Stimulated activated CD4-positive, alpha-beta T cell treated with anti-CD3 and anti-CD28 coated beads, Interleukin-1b, Interleukin-23, amount 100 ng/mL, for 24 hours (primary cell): Measurements from ENCODE around the gene PNMA1.
A peak's percentile ranks its signal among the peaks of the same experiment; 100 is the strongest.
"Not testable (repeated sequence)": the region's sequence is repeated elsewhere in the genome, so short reads cannot be mapped to it uniquely, and the experiment has no call there.

Source experiments
- DNase-seq, 4 experiments: peaks; one replicate each; pipeline ENCODE4 v3.0.0-alpha.2; 2020; ENCODE audit warnings: low read depth in 4 of 4, low spot score in 1 of 4

The PNMA1 gene

DNA sequence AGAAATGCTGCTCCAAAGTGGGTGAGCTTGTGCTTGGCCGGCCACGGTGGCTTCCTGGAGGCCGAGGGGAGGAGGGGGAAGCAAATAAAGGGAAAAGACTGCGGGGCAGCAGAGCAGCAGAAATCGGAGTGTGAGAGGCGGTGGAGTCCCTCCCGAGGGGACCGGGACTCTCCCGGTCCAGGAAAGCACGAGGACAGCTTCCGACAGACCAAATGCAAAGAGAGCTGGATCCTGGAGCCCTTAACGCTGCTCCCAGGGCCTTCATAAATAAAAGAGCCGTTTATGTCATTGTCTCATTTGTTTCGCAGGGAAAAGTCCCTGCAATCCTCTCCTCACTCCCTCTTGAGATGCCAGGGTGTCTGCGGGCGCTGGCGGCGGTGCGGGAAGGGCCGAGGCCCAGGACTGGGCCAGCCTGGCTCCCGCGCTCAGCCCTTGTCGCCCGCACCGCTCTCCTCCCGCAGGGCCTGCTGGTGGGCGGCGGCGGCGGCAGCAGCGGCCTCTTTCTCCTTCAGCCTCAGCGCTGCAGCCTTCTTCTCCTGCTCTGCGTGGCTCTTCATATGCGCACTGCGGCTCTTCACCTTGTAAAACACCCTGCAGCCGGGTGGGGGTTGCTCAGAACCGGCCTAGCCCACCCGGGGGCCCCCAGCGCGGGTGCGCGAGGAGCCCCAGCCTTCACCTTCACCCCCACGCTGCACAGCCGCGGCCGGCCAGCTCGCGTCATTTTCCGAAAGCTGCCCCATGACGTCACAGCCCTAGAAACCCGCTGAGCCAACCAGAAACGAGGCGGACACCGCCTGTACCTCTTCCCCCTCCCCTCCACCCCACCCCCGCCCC, 4.5 kb upstream of the PNMA1 start:
- DNase-seq: no peak

DNA sequence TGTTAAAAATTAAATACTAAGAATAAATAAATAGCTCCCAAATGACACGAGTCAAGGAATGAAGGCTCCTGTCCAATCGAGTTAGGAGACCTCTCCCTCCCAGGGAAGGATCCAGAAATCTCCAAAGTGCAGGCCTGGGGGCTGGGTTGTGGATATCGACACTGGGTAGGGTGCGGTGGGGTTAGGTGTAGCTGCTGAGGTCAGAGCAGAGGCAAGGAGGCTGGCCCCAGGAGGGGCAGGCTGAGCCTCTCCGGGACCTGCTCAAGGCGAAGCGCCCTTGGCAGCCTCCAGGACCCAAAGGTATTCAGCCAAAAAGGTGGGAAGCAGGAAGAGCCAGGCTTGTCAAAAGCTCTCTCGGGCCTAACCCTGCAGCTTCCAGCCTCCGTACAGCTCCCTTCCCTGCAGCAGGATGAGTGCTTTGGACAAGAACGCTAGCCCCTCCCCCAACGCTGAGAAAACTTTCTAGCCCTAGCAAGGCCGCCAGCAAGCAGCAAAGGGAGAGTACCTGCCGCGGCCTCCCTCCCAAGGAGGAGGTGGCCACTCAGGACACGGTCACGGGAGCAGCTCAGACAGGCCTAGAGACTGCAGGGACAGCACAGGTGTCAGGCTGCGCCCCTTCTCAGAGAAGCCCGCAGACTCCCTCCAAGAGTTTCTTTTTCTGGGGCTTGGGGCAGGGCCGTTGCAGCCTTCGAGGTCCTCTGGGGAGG, 3.7 kb upstream of the PNMA1 start:
- no peak for DNase-seq

DNA sequence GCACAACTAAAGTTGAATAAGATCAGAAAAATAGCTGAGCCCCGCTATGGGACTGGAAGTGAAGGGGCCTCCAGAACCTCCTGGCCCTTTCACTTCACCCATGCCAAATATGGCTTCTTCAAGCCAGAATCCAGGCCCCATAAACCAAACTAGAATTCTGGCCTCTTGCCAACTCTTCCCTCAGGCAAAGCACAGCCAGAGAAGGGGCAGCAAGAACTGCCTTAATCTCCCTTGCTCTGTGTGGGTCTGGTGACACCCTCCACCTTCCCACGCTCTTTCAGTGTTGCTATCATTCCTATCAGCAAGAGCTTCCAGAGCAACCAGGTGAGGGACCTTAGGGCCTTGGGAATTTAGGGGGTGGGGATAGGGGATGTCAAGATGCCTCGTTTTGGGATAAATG, 3.1 kb upstream of the PNMA1 start:
- no peak for DNase-seq

DNA sequence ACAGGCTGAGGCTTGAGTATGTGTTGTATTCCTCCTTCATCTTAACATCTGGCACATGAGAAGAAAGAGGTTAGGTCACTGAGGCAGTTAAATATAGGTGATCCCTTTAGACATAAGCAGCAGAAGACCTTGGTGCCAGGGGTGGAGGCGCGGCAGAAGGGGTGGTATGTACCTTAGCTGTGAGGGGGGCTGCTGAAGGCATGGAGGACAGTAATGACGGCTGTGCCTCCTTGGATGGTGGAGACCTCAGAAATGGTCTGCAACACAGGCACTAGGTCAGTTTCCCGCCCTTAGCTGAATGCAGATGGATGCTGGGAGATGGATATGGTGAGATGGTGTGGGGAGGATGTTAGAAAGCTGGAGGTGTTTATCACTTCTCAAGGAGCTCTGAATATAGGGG, 1.5 kb upstream of the PNMA1 start:
- no peak for DNase-seq

DNA sequence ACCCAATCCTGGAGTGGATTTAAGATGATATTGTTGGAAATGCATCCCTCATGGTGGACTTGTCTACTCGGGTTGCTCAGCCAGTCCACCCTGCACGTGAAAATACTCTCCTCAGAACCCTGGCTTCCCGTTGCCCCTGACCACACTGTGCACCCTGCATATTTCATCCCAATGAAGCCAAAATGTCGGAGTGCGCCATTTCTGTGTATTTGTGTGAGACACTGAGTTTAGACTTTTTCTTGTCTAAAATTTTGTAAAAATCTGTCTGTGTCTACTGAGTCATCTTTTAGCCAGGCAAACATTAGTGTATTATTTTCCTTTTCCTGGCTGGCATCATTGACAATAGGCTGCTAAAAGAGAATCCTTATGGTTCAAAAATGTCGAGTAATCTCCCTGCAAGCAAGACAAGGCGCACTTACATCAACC, 485 bp upstream of the PNMA1 start:
- no peak for DNase-seq

DNA sequence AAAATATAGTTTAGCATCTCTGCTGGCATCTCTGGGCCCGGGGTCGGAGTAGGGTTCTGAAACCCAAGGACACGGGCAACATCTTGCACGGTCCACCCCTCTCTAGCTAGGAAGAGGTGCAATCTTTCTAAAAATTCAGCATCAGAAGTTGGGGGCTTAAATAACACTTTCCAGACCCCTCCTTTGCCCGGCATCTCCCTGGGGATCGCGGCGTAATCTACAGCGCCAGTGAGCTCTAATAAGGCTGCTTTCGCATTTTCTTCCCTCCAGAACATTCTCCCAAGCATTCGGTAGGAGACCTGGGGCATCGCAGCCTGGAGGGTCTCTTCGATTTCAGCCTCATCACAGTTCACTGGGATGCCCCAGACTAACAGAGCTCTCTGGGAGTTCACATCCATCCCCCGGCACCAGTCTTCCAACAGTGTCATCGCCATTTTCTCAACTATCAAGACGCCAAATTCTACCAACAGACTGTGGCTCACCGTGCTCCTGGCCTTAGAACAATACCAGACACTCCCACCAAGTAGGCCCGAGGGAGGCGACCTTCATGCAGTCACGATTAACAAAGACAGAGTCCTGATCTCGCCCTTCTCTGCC, 880 bp downstream of the PNMA1 start:
- DNase-seq: no peak

DNA sequence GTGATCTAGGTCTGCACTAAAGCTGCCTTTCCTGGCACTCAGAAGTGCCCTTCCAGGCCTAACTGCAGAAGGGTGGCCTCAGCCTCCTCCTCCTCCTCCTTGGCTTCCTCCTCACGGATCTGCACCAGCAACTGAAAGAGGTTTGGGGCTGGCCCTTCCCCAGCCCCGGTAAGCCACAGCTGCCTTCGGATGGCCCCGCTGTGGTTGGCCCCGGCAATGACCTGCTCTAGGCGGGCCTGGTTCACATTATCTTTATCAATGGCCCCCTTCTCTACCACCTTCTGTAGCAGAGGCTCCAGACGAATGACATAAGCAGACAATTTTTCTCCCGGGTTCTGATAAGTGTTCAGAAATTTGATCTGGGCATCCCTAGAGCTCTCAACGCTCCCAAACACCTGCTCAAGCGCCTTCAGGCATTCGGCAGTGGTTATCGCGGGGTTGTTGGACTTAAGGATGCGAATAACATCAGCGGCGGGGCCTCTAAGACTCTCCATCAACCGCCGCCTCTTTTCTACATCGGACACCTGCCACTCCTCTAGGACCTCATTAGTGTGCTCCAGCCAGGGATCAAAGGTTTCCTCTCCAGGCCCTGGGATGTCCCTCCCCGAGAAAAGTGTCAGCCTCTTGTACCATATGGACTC, 1.5 kb downstream of the PNMA1 start:
- DNase-seq: peak in 1 of 4 experiments; percentile 40

DNA sequence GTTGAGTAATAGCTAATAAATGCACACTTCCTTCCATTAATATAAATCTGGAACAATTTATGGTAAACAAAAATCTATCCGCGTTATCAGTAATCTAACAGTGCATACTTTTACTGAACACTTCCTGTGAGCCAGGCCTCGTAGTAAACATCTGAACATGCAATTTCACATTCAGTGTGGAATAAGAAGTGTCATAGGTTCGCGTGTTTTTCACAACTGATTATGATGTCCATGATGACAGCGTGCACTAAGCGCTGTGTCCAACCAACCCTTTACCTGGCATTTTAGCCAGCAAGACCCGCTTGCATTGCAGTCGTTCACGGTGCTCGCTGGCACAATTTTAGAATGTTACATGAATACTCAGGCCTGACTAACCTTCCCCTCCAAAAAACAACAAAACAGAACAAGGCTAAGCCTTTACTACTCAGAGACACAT, 2.1 kb downstream of the PNMA1 start:
- DNase-seq: no peak

DNA sequence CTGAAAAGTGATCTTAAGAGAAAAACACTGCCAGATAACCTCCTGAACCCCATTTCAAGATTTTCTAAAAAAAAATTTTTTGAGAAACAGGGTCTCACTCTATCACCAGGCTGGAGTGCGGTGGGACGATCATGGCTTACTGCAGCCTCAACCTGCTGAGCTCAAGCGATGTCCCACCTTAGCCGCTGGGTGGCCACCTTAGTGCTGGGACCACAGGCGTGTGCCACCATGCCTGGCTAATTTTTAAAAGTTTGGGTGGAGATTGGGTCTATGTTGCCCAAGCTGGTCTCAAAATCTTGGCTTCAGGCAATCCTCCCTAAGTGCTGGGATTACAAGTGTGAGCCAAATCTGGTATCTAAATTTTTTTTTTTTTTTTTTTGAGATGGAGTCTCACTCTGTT, 3.4 kb downstream of the PNMA1 start:
- no peak for DNase-seq

DNA sequence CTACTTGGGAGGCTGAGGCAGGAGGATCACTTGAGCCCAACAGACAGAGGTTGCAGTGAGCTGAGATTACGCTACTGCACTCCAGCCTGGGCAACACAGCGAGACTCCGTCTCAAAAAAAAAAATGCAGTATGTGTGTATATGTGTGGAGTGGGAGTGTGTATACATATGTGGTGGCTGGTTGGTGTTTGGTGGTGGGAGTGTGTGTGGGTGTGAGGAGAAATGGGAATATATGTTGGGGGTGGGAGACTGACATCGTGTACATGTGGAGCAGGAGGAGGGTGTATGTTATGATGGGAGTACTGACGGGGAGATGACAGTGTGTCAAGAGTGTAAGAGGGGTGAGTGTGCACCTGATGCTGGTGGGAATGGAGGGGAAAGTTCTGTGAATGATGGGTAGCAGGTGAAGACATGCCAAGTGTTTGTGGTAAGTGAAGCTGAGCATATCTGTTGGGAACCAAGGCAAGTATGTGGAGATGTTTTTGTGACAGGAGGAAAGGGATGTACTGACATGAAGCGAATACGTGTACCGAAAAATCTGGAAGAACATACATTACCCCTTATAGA, 4.2 kb downstream of the PNMA1 start:
- DNase-seq: no peak

DNA sequence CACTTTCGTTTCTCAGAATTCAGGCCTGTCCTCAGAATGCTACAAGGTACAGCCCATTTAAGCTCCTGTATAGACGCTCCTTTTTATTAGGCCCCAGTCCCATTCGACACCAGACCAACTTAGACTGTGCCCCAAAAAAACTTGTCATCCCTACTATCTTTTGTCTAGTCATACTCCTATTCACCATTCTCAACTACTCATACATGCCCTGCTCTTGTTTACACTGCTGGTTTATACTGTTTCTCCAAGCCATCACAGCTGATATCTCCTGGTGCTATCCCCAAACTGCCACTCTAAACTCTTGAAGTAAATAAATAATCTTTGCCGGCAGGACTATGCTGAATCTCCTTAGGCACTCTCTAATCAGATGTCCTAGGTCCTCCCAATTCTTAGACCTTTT, 6.1 kb downstream of the PNMA1 start:
- DNase-seq: not testable (repeated sequence)

DNA sequence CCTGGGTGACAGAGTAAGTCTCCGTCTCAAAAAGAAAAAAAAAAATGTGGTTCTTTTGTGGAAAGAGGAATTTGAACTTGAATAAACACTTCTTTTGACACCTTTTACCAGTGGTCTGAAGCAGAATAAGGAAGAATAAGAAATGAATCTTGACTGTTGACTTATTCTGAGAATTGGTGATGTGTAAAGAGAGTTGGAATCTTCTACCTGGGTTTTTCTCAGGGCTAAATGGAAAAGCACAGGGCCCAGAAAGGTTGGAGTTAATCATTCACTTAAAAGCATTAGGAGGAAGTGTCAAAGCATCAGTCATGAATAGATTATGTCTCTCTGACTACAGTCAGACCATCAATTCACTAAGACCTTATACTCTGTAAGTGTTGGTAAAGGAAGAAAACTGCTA, 13.9 kb downstream of the PNMA1 start:
- no peak for DNase-seq

DNA sequence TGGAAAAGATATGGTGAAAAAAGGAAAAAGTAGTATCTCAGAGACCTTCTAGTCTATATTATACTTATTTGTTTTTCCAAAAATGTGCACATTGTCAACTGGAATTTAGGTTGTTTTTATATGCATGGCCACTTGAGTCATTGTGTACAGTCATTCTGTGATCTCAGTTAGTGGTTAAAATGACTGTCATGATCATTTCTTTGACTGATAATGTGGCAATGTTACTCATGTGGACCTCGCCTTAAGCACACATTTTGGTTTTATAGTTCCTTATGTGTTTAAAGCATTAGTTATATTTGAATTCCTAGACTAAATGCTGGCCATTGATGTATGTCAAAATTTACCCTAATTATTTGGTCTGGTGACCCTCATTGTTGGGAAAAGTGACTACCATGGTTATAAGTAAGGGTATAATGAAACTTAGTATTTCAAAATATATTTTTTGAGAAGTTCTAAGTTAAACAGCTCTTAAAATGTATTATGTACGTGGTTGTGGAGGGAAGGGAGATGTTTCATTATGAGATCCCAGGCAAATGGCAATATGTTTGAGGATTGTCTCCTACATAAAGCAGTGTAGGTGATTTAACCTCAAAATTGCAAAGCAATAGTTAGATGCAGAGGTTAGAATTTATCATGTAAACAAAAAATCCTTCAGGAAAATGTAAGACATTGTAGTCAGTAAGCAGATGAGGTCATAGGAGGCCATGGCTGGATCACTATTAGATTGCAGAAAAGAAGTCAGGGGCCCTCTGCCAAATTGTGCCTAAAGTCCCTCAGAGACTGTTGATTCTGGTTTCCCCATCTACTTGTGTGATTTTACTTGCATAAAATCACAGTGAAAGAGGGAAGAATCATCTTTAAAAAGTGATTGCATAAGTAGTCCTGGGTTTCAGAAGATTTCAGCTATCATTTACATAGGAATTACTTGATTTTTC, 17.5 kb downstream of the PNMA1 start:
- no peak for DNase-seq

DNA sequence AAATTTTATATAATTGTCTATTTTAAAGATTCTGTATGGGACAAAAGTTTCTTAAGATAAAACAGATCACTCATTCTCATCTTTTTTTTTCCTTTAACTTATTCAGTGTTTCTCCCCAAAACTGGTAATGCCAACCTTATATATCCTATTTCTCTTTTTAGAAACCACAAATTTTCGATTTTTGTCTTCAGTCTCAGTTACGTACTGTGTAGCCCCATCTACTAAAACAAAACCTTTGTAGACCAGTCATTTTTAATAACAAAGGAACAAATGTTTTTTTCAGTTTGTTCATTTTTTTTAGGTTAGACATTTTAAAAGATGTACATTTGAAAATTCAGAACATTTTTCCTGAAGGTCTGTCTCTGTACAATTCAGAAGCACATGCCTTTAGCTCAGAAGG, 18.2 kb downstream of the PNMA1 start:
- no peak for DNase-seq

DNA sequence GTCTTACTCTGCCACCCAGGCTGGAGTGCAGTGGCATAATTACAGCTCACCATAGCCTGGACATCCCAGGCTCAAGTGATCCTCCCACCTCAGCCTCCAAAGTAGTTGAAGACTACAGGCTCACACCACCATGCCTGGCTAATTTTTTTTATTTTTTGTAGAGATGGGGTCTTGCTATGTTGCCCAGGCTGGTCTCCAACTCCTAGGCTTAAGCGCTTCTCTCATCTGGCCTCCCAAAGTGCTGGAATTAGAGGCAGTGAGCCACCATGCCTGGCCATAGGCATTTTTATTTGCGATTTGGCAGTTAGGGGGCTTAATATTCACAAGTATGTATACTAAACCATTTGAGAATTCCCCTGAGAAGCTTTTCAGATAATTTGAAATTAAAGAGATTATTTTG, 19.1 kb downstream of the PNMA1 start:
- DNase-seq: no peak

DNA sequence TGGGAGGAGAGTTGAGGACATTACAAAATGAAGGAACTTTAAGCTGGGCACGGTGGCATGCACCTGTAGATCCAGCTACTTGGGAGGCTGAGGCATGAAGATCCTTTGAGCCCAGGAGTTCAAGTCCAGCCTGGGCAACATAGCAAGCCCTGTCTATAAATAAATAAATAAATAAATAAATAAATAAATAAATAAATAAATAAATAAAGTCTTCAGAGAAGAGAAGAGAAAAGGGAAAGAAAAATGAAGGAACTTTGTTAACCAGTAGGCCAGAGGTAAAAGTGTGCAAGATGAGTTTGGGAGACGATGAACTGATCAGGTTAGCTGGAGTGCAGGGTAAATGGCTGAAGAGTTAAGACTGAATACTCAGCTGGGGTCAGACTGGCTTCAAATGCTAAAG, 20.1 kb downstream of the PNMA1 start:
- no peak for DNase-seq

DNA sequence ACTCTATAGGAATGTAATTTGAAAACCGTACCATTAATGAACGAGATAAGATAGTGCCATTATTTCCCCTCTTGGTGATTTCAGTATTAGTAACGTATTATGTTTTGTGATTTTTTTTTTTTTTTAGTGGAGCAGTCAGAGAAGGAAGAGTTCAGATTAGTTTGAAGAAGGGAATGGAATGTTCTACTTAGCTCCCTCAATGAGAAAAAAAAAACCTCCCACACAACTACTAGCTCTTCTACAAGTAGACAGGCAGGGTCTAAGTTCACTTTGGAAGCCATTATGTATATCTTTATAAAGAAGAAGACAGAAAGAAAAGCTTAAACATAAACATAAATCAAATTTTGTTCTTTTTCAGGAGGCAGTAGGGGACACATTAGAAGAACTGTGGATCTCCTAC, 27.3 kb downstream of the PNMA1 start:
- no peak for DNase-seq

DNA sequence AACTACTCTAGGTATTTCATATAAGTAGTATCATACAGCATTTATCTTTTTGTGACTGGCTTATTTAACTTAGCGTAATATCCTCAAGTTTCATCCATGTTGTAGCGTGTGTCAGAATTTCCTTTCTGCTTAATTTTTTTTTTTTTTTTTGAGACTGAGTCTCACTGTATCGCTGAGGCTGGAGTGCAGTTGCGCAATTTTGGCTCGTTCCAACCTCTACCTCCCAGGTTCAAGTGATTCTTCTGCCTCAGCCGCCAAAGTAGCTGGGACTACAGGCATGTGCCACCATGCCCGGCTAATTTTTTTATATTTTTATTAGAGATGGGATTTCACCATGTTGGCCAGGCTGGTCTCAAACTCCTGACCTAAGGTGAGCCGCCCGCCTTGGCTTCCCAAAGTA, 28.9 kb downstream of the PNMA1 start:
- DNase-seq: no peak

DNA sequence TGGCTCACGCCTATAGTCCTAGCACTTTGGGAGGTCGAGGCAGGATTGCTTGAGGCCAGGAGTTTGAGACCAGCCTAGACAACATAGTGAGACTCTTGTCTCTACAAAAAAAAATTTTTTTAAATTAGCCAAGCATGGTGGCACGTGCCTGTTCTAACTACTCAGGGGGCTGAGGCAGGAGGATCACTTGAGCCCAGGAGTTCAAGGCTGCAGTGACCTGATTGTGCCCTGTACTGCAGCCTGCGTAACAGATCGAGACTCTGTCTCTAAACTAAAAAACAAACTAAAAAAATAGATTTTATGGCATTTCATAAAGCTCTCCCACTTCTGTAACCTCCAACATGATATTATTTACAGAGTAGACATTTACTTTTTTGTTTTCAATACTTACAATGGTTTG, 29.6 kb downstream of the PNMA1 start:
- DNase-seq: no peak

DNA sequence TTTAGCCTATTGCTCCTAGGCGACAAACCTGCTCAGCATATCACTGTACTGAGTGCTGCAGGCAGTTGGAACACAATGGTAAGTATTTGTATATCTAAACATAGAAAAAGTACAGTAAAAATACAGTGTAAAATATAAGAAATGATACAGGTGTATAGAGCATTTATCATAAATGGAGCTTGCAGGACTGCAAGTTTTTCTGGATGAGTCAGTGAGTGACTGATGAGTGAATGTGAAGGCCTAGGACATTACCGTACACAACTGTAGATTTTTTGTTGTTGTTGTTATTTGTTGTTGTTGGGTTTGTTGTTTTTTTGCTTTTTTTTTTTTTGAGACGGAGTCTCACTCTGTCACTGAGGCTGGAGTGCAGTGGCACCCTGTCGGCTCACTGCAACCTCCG, 33.4 kb downstream of the PNMA1 start:
- no peak for DNase-seq
